ENCODE data around the gene KCNH1. TPM values are rescaled to one million over a fixed set of nuclear protein-coding genes. Genes with fewer than 3 reads are reported as not detected.

KCNH1 gene
- polyA plus RNA-seq, 1 experiment: 3.5 TPM

GRCh38 chr1:210821615-210822014 lies 312.3 kb downstream of the KCNH1 start:
- no peaks in the 10 kb centered on the region for H3K27me3 ChIP-seq (ENCODE audit: control insufficient read depth, insufficient read depth, low read length)
- no peak overlapping the region for H3K4me3 ChIP-seq (ENCODE audit: low read depth, low read length)
- ChIA-PET POLR2A (no interaction called here), CTCF (no interaction called here)
- H3K36me3 ChIP-seq (ENCODE audit: control insufficient read depth, insufficient read depth, low read length): no peaks in the 10 kb centered on the region
- no peak for TF ChIP-seq CTCF (IDR thresholded peaks at IDR 0.05; ENCODE audit: insufficient read depth, low read depth, low read length)
- DNase-seq (ENCODE audit: low read depth): no peak

DNA sequence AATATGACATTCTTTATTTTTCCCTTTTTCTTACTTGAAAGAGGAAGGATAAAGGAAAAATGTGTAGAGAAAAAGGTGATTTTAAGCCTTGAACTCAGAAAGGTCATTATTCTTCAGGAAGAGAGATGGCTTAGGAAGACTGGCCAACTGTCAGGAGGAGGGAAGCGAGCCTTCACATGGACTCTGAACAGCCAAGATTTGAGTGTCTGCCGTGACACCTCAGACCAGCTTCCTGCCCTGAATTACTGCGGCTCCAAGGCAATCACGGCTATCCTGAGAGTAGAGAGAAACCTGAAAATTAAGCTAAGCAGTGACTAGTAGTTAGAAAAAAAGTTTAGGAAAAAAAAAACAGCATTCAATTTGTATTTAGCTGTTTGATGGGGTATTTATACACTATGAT lies 314.7 kb downstream of the KCNH1 start:
- POLR2A ChIA-PET: no interaction called here
- H3K4me3 ChIP-seq (ENCODE audit: low read depth, low read length): no peak overlapping the region
- H3K27me3 ChIP-seq (ENCODE audit: control insufficient read depth, insufficient read depth, low read length): no peaks in the 10 kb centered on the region
- TF ChIP-seq CTCF (IDR thresholded peaks at IDR 0.05; ENCODE audit: insufficient read depth, low read depth, low read length): no peak
- CTCF ChIA-PET: no interaction called here
- no peaks in the 10 kb centered on the region for H3K36me3 ChIP-seq (ENCODE audit: control insufficient read depth, insufficient read depth, low read length)
- DNase-seq (ENCODE audit: low read depth): no peak

DNA sequence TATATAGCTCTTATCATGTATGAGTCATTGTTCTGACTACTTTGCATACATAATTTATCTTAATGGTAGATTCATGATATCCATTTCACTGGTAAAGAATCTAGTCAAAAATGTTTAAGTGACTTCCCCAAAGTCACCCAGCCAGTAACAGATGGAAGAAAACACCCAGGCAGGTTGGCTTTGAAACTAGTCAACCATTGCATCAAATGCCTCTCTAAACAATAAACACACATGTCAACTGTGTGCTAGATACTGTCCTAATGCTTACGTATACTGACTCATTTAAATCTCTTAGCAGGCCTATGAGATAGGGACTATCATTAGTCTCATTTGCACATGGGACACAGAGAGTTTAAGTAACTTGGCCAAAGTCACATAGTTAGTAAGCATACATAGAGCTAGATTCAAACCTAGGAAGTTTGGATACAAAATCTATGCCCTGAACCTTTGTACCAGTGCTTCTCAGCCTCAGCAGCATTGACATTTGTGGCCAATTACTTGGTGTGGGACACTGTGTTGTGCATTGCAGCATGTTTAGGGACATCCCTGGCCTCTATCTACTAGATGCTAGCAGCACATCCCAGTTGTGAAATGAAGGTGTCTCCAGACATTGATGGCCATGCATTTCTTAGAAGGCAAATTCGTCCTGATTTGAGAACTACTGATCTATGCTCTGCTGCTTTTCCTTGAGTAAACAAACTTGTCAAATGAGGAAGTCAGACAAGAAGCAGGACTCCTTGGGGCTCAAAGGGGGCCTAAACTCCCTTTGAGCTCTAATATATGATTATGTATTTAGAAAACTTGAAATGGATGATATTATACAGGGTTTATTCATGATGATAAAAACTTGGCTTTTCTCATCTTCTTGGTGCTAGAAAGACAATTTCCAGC lies 316.3 kb downstream of the KCNH1 start:
- ChIA-PET CTCF (interaction anchor here (1.7 kb wide), 1 partner anchor 13 kb away, joined by 4 read pairs; no protein-coding TSS in a partner anchor), POLR2A (no interaction called here)
- no peaks in the 10 kb centered on the region for H3K36me3 ChIP-seq (ENCODE audit: control insufficient read depth, insufficient read depth, low read length)
- no peak for DNase-seq (ENCODE audit: low read depth)
- TF ChIP-seq CTCF (IDR thresholded peaks at IDR 0.05; ENCODE audit: insufficient read depth, low read depth, low read length): no peak
- no peak overlapping the region for H3K4me3 ChIP-seq (ENCODE audit: low read depth, low read length)
- H3K27me3 ChIP-seq (ENCODE audit: control insufficient read depth, insufficient read depth, low read length): no peaks in the 10 kb centered on the region

GRCh38 chr1:210815641-210816550 lies 318.1 kb downstream of the KCNH1 start:
- DNase-seq (ENCODE audit: low read depth): no peak
- no peaks in the 10 kb centered on the region for H3K27me3 ChIP-seq (ENCODE audit: control insufficient read depth, insufficient read depth, low read length)
- CTCF ChIA-PET: interaction anchor here (0.6 to 1.1 kb wide), 3 partner anchors 11 to 164 kb away, joined by 3 read pairs; no protein-coding TSS in a partner anchor
- no peak overlapping the region for H3K4me3 ChIP-seq (ENCODE audit: low read depth, low read length)
- H3K36me3 ChIP-seq (ENCODE audit: control insufficient read depth, insufficient read depth, low read length): no peaks in the 10 kb centered on the region
- no peak for TF ChIP-seq CTCF (IDR thresholded peaks at IDR 0.05; ENCODE audit: insufficient read depth, low read depth, low read length)
- POLR2A ChIA-PET: interaction anchor here (0.5 kb wide), 1 partner anchor 311 kb away, joined by 10 read pairs; no protein-coding TSS in a partner anchor

Data from BJ (cell line).